Activated CD8-positive, alpha-beta memory T cell treated with anti-CD3 and anti-CD28 coated beads for 48 hours (primary cell): ENCODE measurements around the gene ZDHHC11B.

Experiments
- DNase-seq, 3 experiments: peaks; one replicate each; pipeline ENCODE4 v3.0.0-alpha.2; 2020; ENCODE audit warnings: low read depth in 2 of 3, low spot score in 2 of 3

Gene ZDHHC11B

GRCh38 chr5:674630-675011 lies 109.9 kb downstream of the ZDHHC11B start:
- no peak for DNase-seq

- DNase-seq, result no peak
Measured at GRCh38 chr5:673831-674629, 110.5 kb downstream of the ZDHHC11B start.

GRCh38 chr5:673161-673830 lies 111.2 kb downstream of the ZDHHC11B start:
- no peak for DNase-seq

- DNase-seq, result peak in 1 of 3 experiments; percentile 29
Measured at GRCh38 chr5:672329-673160, 112.0 kb downstream of the ZDHHC11B start.

- DNase-seq, result peak in 1 of 3 experiments; percentile 45
Measured at GRCh38 chr5:671459-672328, 112.8 kb downstream of the ZDHHC11B start.

- no peak for DNase-seq
Measured at GRCh38 chr5:670396-671270, 113.9 kb downstream of the ZDHHC11B start.

GRCh38 chr5:669842-670395 lies 114.6 kb downstream of the ZDHHC11B start:
- no peak for DNase-seq

- no peak for DNase-seq
Measured at GRCh38 chr5:669111-669841, 115.3 kb downstream of the ZDHHC11B start.

GRCh38 chr5:668283-668995 lies 116.1 kb downstream of the ZDHHC11B start:
- no peak for DNase-seq

GRCh38 chr5:666816-667498 lies 117.6 kb downstream of the ZDHHC11B start:
- no peak for DNase-seq

GRCh38 chr5:665956-666711 lies 118.4 kb downstream of the ZDHHC11B start:
- DNase-seq, result no peak

GRCh38 chr5:665541-665955 lies 119.0 kb downstream of the ZDHHC11B start:
- DNase-seq, result no peak

- no peak for DNase-seq
Measured at GRCh38 chr5:664994-665360, 119.6 kb downstream of the ZDHHC11B start.

- DNase-seq, result no peak
Measured at GRCh38 chr5:664343-664993, 120.1 kb downstream of the ZDHHC11B start.

GRCh38 chr5:663436-664342 lies 120.8 kb downstream of the ZDHHC11B start:
- no peak for DNase-seq
